NCI-H524 treated with DMSO at 0.1 percent for 48 hours (cell line): Measurements from ENCODE around the gene ATP2B3.

Experiments used
- DNase-seq: peaks from one replicate; lab custom pipeline; 2025; lab: John Stamatoyannopoulos, UW

Gene ATP2B3

GRCh38 chrX:153488231-153488914 lies 29.1 kb upstream of the ATP2B3 start:
- no peak for DNase-seq

- DNase-seq = no peak
Observed at GRCh38 chrX:153490217-153490930, 27.1 kb upstream of the ATP2B3 start.

DNA sequence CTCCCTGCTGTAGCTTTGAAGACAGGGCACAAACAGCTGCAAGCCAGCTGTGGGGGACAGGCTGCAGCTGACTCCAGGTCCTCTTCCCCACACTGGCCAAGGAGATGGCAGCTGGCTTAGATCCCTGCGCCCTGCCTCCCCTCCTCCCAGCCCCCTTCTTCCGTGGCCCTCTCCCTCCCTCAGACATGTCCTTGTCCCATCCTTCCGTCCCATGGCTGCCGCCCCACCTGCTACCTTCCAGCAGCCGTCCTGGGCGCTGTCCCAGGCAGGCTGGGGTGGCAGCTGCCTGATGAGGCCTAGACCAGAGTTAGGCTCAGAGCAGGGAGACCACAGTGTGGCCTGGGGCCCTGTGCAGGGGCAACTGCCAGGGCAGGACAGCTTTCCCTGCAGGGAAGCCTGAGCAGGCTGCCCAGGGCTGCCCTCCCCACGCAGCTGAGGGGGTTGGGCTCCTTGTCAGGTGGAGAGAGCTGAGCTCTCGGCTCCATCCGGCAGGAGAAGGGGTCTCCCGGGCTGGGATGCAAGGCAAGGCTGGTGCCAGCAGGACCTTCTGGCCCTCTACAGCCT lies 26.0 kb upstream of the ATP2B3 start:
- no peak for DNase-seq

- no peak for DNase-seq
Observed at GRCh38 chrX:153491918-153492317, 25.5 kb upstream of the ATP2B3 start.

- DNase-seq = no peak
Observed at GRCh38 chrX:153492543-153492942, 24.9 kb upstream of the ATP2B3 start.

GRCh38 chrX:153493085-153493484 lies 24.4 kb upstream of the ATP2B3 start:
- DNase-seq = no peak

DNA sequence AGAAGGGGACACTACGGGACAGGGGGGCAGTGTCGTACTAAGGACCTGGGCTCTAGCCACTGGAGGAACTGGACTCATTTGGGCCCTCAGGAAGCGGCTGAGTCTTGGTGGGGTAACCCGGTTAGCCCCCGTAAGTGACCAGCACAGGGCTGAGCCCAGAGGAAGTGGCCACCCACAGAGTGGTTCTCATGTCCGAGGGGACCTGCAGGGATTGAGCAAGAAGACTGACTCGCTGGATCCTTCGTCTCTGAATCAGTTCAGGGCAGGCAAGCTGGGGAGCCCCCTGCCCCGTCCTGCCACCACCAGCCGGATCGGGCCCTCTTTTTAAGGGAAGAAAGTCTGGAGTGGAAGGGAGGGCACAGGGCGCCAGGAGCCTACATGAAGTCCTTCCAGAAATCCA lies 23.4 kb upstream of the ATP2B3 start:
- DNase-seq = no peak

- DNase-seq = no peak
Observed at GRCh38 chrX:153494541-153495361, 22.7 kb upstream of the ATP2B3 start, which contains the start of gene BGN. Gene BGN, plus strand, starts transcription at chrX:153494980. Its CDS starts 9,652 bp downstream, at chrX:153504632.

DNA sequence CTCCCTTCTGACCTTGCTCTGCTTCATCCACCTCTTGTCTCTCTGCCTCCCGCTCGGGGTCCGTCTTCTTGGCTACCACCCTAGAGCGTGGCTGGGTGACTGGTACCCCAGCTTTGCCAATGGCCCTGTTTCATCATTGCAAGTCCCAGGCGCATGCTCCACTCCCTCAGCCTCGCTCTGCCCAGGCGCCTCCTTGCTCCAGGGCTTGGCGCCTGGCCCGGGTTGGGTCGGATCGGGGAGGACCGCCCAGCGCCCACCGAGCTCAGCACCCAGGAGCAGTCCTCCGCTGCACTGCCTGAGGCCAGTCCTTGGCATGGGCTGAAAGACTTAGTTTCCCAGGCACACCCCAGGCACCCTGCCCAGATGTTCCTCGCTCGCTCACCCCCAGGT lies 22.1 kb upstream of the ATP2B3 start:
- DNase-seq = no peak

- DNase-seq = no peak
Observed at GRCh38 chrX:153495903-153496589, 21.4 kb upstream of the ATP2B3 start.

GRCh38 chrX:153496590-153496959 lies 20.9 kb upstream of the ATP2B3 start:
- DNase-seq = no peak

- DNase-seq = no peak
Observed at GRCh38 chrX:153498453-153498852, 19.0 kb upstream of the ATP2B3 start.

GRCh38 chrX:153499341-153499740 lies 18.1 kb upstream of the ATP2B3 start:
- no peak for DNase-seq

- DNase-seq = no peak
Observed at GRCh38 chrX:153499876-153500275, 17.6 kb upstream of the ATP2B3 start.

DNA sequence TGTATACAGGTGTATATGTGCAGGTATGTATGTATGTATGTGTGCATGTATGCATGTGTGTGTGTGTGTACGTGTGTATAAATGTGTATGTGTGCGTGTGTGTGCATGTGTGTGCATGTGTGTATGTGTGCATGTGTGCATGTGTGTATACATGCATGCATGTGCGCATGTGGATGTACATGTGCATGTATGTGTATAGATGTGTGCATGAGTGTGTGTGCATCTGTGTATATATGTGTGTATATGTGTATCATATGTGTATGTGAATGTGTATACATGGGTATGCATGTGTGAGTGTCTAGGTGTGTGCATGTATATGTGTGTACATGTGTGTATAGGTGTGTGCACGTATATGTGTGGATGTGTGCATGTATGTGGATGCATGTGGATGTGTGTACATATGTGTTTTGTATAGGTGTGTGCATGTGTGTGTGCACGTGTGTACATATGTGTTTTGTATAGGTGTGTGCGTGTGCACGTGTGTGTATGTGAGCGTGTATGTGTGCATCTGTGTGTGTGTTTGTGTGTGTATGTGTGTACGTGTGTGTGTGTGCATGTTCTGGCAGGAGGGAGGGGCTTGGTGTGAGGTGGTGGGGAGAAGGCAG lies 16.7 kb upstream of the ATP2B3 start:
- no peak for DNase-seq

- DNase-seq = no peak
Observed at GRCh38 chrX:153501530-153501929, 15.9 kb upstream of the ATP2B3 start.

DNA sequence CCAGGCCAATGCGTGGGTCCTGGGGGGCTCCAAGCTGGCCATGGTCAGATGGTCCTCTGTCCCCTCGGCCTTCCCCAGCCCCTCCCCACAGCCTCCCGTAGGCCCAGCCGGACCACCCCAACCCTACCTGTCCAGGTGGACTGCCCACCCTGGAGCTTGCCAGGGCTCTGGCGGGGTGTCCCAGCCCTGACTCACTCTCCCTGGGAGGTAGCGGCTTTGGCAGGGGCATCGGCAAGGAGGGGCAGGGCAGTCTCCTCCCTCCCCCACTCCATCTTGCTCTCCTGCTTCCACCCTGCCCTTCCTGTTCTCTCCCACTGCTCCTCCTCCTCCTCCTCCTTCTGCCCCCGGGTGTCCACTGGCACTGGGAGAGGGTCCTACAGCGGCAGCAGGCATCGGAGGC lies 15.3 kb upstream of the ATP2B3 start:
- DNase-seq = no peak

DNA sequence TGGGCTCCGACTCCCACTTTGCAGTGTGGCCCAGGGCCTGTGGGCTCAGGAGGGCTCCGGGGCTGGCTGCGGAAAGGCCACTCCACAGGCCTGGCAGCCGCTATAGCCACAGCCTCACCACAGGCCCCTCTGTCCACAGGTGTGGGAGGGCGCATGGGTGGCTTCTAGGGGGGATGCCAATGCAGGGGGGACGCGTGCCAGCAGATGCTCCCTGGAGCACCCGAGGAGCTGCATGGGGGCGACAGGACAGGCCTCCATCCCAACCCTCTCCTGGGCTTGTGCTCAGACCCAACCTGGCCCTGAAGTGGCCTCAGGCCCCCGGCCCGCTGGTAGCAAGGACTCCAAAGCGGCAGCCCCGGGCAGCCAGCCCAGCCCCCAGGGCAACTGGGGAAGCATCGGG lies 14.6 kb upstream of the ATP2B3 start:
- DNase-seq = no peak

GRCh38 chrX:153504445-153505016 lies 12.9 kb upstream of the ATP2B3 start:
- no peak for DNase-seq

GRCh38 chrX:153505361-153505760 lies 12.1 kb upstream of the ATP2B3 start:
- no peak for DNase-seq

DNA sequence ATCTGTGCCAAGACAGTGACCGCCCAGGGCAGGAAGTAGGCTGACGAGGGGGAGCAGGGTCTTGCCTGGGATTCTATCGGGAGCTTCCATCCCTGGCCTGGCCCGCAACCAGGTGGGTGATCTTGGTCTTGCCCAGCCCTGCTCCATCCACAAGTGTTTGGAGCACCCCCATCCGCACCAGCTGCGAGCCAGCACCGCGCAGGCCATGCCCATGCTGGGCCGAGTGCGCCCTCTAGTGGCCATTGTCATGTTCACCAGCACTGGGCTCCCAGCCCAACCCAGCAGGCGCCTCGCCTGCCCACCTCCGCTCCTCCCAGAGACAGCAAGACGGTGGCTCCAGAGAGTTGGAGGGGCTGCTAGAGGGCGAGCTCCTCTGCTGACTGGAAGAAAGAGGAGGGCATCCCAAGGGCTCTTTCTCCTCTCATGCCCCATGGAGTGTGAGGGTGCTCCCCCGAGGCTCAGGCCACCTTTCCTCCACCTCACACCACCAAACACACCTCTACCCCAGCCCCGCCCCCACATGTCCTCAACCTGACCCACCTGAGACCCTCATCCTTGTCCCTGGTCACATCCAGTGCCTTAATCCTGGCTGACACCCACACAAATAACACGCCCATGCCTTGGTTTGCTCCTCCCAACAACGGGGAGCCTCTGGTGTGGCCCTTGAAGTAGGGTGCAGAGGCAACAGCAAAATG lies 9.8 kb upstream of the ATP2B3 start:
- DNase-seq = peak; percentile 36
